ENCODE data around the gene TBC1D10B.
A peak's percentile ranks its signal among the peaks of the same experiment; 100 is the strongest.

TBC1D10B gene

GRCh38 chr16:30380072-30380802 is 9.9 kb upstream of the TBC1D10B start:
- Histone ChIP-seq H3K27ac (no peak overlapping the region), H3K4me3 (ENCODE audit: low read depth, low read length) (no peak overlapping the region), H3K36me3 (peaks cover 4% of the 10 kb centered on the region), H3K27me3 (ENCODE audit: insufficient read depth, low read depth, severe bottlenecking) (no peaks in the 10 kb centered on the region), H3K9me3 (ENCODE audit: severe bottlenecking) (no peaks in the 10 kb centered on the region)
- no peak for TF ChIP-seq CTCF (IDR thresholded peaks at IDR 0.05; ENCODE audit: low read depth, low read length)
- no peak for DNase-seq

- H3K9me3 ChIP-seq (ENCODE audit: severe bottlenecking) = no peaks in the 10 kb centered on the region
- DNase-seq = no peak
- peak overlapping the region; percentile 57 for H3K4me3 ChIP-seq (ENCODE audit: low read depth, low read length)
- H3K36me3 ChIP-seq = peaks cover 4% of the 10 kb centered on the region
- no peaks in the 10 kb centered on the region for H3K27me3 ChIP-seq (ENCODE audit: insufficient read depth, low read depth, severe bottlenecking)
- peak overlapping the region; percentile 98 for H3K27ac ChIP-seq
- no peak for TF ChIP-seq CTCF (IDR thresholded peaks at IDR 0.05; ENCODE audit: low read depth, low read length)
These were observed 9.0 kb upstream of the TBC1D10B start for GRCh38 chr16:30379158-30379783.

GRCh38 chr16:30378236-30379157 is 8.2 kb upstream of the TBC1D10B start:
- H3K27ac ChIP-seq = peak overlapping the region; percentile 98
- peak; percentile 33; the same call in 1 of the 2 replicates for TF ChIP-seq CTCF (IDR thresholded peaks at IDR 0.05; ENCODE audit: low read depth, low read length)
- no peaks in the 10 kb centered on the region for H3K27me3 ChIP-seq (ENCODE audit: insufficient read depth, low read depth, severe bottlenecking)
- DNase-seq = peak; percentile 98
- H3K4me3 ChIP-seq (ENCODE audit: low read depth, low read length) = peak overlapping the region; percentile 57
- H3K9me3 ChIP-seq (ENCODE audit: severe bottlenecking) = no peaks in the 10 kb centered on the region
- peaks cover 4% of the 10 kb centered on the region for H3K36me3 ChIP-seq

- peak overlapping the region; percentile 98 for H3K27ac ChIP-seq
- peak; percentile 93 for DNase-seq
- peak overlapping the region; percentile 57 for H3K4me3 ChIP-seq (ENCODE audit: low read depth, low read length)
- H3K9me3 ChIP-seq (ENCODE audit: severe bottlenecking) = no peaks in the 10 kb centered on the region
- H3K36me3 ChIP-seq = peaks cover 4% of the 10 kb centered on the region
- TF ChIP-seq CTCF (IDR thresholded peaks at IDR 0.05; ENCODE audit: low read depth, low read length) = no peak
- no peaks in the 10 kb centered on the region for H3K27me3 ChIP-seq (ENCODE audit: insufficient read depth, low read depth, severe bottlenecking)
These were observed 7.5 kb upstream of the TBC1D10B start for GRCh38 chr16:30377812-30378235.

GRCh38 chr16:30377050-30377811 is 6.9 kb upstream of the TBC1D10B start:
- TF ChIP-seq CTCF (IDR thresholded peaks at IDR 0.05; ENCODE audit: low read depth, low read length) = no peak
- H3K9me3 ChIP-seq (ENCODE audit: severe bottlenecking) = no peaks in the 10 kb centered on the region
- H3K36me3 ChIP-seq = peaks cover 4% of the 10 kb centered on the region
- no peaks in the 10 kb centered on the region for H3K27me3 ChIP-seq (ENCODE audit: insufficient read depth, low read depth, severe bottlenecking)
- peak overlapping the region; percentile 57 for H3K4me3 ChIP-seq (ENCODE audit: low read depth, low read length)
- peak overlapping the region; percentile 98 for H3K27ac ChIP-seq
- DNase-seq = no peak
